Urothelium cell line (cell line): ENCODE data around the gene SKOR2.
"Not testable (repeated sequence)": the region's sequence is repeated elsewhere in the genome, so short reads cannot be mapped to it uniquely, and the experiment has no call there.

Experiments
- DNase-seq: peaks from one replicate; pipeline ENCODE4 v3.0.0; 2011; ENCODE audit warnings: low spot score, mixed read lengths
- FAIRE-seq: peaks from 2 replicates; lab custom pipeline; 2011; peaks lifted over from hg19 to GRCh38; lab: Jason Lieb, UNC

Gene SKOR2

DNA sequence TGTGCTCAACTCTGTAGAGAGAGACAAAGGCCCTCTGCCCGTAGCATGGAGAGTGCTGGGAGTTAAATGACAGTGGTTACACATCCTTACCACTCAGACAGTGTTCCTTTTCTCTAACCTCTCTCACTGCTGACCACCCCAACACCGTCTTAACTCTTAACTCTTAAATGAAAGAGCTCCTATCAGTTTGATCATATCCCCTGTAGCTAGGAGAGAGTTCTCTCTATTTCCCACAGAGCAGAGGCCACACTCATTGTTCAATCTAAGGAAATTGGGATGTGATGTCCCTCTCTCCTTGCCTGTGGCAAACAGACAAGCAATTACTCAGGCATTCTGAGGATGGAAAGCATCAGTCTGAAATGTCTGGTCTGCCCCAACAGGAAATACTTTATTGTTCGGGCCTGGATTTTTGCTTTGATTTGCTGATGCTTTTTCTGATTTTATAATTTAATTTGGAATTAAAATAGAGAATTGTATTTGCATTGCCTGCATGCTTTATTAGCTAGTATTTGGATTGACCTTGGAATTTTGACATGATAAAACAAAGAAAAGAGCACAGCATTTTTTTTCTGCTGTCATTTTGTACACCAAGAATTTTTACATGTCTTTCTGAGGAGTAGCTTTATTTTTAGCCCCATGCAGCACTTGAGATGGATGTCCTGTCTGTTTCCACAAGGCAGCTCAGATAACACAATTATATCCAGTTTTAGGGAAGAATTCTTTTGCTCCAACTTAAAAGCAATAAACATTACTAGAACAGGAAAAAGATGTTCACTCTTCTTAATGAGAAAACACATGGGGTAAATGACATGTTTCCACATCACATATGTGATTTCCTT is 47.6 kb downstream of the SKOR2 start:
- no peak for FAIRE-seq
- no peak for DNase-seq

- DNase-seq, FAIRE-seq: not testable (repeated sequence)
Measured at GRCh38 chr18:47195961-47196360, 55.5 kb downstream of the SKOR2 start.

- DNase-seq, result no peak
Measured at GRCh38 chr18:47191961-47192360, 59.5 kb downstream of the SKOR2 start.

DNA sequence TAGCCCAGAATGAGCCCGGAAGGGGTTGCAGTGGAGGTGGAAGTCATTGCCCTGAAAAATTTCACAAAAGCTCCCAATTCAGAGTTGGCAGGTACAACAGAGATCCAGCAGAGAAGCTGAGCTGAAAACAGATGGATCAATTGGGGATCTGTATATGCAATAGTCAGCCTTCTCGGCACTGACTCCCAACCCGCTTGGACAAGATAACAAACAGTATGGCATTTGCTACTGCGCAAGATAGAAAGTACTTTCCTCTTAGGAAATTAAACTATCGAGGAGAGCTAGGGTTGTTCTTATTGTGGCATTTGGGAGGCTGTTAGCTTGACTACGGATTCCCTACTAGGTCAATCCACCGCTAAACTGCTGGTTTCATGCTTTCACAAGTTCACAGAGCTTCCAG is 63.7 kb downstream of the SKOR2 start:
- no peak for FAIRE-seq

More at GRCh38 chr18:47191961-47192360, 59.5 kb downstream of the SKOR2 start:
- no peak for FAIRE-seq

GRCh38 chr18:47184419-47185050 is 66.9 kb downstream of the SKOR2 start:
- DNase-seq (peak; percentile 8), FAIRE-seq (no peak)

More for the DNA sequence above, 63.7 kb downstream of the SKOR2 start:
- no peak for DNase-seq

DNA sequence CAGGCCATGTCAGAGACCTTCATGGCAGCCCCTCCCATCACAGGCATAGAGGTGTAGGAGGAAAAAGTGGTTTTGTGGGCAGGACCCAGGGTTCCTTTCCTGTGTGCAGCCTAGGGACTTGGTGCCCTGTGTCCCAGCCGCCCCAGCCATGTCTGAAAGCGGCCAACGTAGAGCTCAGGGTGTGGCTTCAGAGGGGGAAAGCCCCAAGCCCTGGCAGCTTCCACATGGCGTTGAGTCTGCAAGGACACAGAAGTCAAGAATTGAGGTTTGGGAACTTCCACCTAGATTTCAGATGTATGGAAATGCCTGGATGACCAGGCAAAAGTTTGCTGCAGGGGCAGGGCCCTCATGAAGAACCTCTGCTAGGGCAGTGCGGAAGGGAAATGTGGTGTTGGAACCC is 69.3 kb downstream of the SKOR2 start:
- not testable (repeated sequence) for DNase-seq, FAIRE-seq

DNA sequence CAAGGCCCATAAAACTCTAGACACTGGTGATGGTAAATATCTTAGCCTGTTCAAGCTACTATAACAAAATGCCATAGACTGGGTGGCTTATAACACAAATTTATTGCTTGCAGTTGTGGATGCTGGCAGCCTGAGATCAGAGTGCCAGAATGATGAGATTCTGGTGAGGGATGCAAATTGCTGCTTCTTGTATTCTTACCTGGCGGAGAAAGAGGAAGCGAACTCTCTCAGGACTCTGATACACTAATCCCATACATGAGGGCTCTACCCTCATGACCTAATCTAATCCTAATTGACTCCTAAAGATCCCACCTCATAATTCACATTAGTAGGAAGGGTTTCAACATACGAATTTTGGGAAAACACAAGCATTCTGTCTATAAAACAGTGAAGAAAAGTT is 70.7 kb downstream of the SKOR2 start:
- no peak for DNase-seq
- no peak for FAIRE-seq

- no peak for FAIRE-seq
- DNase-seq, result no peak
Measured at GRCh38 chr18:47179520-47179919, 71.9 kb downstream of the SKOR2 start.

DNA sequence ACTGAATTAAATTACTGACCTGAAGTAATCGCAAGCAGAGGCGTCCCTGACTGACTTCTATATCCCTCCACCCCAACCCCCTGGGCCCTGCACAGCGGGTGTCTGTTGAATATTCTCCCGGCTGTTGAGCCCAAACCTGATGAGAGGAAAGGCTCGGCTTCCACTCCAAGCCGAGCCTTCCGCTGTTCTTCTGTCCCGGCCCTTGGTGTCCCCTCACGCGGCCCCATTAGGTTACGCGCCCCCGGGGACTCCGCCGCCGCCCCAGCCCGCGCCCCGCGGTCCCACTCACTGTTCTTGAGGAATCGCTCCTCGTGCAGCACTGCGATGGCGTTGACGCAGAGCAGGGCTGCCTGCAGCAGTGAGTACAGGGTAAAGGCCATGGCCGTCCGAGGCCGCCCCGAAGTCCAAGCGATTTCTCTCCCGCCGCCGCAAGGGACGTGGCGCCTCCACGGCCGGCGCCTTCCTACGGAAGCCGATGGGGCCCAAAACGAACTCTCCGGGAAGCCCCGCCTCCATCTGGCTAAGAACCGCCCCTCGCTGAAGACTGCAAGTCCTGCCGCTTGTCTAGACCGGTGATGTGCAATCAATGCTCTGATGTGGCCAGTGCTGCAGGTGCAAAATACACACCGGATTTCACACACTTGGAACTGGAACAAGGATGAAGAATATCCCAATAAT is 75.4 kb downstream of the SKOR2 start, which contains the start of gene IER3IP1:
IER3IP1 (minus strand) TSS at position 467 of the 678 bp plus-strand sequence; CDS start at position 380, 87 bp downstream.
- FAIRE-seq (no peak), DNase-seq (peak; percentile 85)

DNA sequence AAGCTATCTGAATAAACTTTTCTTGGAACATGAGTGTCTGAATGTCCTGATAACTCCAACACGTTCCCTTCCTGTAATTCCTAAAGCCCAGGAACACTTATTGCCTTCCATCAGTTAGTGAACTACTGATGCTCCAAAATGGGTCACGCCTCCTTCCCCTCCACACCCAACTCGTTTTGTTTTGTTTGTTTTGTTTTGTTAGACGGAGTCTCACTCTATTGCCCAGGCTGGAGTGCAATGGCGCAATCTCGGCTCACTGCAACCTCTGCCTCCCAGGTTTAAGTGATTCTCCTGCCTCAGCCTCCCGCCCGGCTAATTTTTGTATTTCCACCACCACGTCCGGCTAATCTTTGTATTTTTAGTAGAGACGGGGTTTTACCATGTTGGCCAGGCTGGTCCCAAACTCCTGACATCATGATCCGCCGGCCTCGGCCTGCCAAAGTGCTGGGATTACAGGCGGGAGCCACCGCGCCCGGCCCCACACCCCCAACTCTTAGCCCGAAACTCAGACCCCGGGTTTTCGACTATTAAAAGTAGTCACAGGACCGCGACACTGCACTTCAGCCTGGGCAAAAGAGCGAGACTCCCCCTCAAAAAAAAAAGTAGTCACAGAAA is 76.1 kb downstream of the SKOR2 start:
- no peak for DNase-seq
- FAIRE-seq, result no peak

GRCh38 chr18:47174545-47175116 is 76.8 kb downstream of the SKOR2 start:
- no peak for FAIRE-seq
- DNase-seq, result no peak

DNA sequence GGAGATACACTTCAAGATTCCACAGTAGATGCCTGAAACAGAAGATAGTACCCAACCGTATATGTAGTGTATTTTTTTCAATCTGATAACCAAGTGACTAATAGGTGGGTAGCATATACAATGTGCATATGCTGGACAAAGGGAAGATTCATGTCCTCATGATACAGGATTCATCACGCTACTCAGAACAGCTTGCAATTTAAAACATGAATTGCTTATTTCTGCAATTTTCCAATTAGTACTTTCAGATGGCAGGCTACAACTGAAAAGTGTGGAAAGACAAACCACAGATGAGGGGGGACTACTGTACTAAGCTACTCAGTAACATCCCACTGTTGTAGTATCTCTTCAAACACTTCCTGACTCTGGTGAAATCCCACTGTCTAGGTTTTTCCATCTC is 79.0 kb downstream of the SKOR2 start:
- no peak for FAIRE-seq

DNA sequence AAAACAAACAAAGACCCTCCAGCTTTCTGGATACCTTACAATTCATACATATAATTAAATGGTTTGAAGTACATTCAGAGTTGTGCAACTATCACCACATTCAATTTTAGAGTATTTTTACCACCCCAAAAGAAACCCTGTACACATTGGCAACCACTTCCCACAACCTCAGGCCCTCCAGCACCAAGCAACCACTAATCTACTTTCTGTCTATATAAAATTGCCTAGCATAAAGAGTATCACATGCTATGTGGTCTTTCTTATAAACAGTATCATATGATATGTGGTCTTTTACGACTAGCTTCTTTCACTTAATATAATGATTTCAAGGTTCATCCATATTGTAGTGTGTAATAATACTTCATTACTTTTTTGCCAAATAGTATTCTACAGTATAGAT is 82.5 kb downstream of the SKOR2 start:
- FAIRE-seq (no peak), DNase-seq (no peak)

More for the DNA sequence above, 79.0 kb downstream of the SKOR2 start:
- DNase-seq, result no peak

- DNase-seq (no peak), FAIRE-seq (no peak)
Measured at GRCh38 chr18:47168509-47168908, 83.0 kb downstream of the SKOR2 start.

DNA sequence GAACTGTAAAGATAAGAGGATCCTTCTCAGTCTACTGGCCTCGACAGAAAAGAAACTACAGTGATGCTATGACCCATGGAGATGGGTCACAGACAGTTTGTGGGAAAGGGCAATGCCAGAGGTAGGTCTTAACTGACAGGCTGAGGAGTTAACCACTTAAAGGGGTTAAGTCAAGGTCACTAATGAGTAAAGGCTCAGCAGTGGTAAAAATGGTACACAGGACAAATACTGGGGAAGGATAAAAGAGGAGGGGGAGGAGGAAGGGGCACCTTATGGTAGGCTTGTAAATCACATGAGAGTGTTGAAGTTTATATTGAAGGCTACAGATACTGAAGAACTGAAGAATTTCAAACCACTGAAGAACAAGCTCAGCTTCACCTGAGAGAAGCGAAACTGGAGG is 85.2 kb downstream of the SKOR2 start:
- no peak for FAIRE-seq
- DNase-seq, result no peak

- DNase-seq (no peak), FAIRE-seq (no peak)
Measured at GRCh38 chr18:47163241-47163640, 88.2 kb downstream of the SKOR2 start.

DNA sequence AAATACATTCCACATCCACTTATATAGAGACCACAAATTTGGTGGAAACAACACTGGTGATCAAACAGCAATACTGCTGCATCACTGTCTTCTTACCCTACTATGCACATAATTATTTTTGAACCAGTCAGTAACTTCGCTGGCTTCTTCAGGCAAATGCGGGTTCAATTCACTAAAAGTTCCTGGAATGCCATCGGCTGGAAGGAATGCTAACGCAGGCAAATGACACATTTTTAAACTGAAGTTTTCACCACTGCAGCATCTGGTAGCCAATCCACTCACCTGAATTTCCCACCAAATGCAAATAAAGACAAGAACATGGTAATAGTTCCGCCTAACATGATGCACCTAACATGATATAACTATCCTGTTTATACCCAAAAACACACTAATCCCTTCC is 91.2 kb downstream of the SKOR2 start:
- FAIRE-seq, result no peak

DNA sequence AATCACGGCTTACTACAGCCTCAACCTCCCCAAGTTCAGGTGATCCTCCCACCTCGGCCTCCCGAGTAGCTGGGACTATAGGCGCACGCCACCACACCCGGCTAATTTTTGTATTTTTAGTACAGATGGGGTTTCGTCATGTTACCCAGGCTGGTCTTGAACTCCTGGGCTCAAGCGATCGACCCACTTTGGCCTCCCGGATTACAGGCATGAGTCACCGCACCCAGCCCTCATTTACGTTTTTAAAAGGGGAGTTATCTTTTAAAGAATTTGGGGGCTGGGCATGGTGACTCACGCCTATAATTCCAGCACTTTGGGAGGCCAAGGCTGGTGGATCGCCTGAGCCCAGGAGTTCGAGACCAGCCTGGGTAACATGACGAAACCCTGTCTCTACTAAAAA is 93.1 kb downstream of the SKOR2 start:
- not testable (repeated sequence) for FAIRE-seq

More for the DNA sequence above, 91.2 kb downstream of the SKOR2 start:
- no peak for DNase-seq

More for the DNA sequence above, 93.1 kb downstream of the SKOR2 start:
- peak; percentile 6 for DNase-seq
